WERI-Rb-1 (cell line): ENCODE results near the gene IRS2.

Source experiments
- DNase-seq: peaks from one replicate; pipeline ENCODE4 v3.0.0-alpha.2; 2020
- H3K27ac ChIP-seq: fragments of 250-450 bp; sonication (Bioruptor Pico); 2 replicates; pipeline ENCODE4 v1.5.1; 2020; ENCODE audit warnings: mild to moderate bottlenecking, moderate library complexity
- H3K27me3 ChIP-seq: fragments of 250-450 bp; sonication (Bioruptor Pico); 2 replicates; pipeline ENCODE4 v1.5.1; 2021; ENCODE audit warnings: mild to moderate bottlenecking, low read depth, moderate library complexity; ENCODE audit not compliant: insufficient read depth, severe bottlenecking
- H3K36me3 ChIP-seq: fragments of 250-450 bp; sonication (Bioruptor Pico); 2 replicates; pipeline ENCODE4 v1.5.1; 2020; ENCODE audit warnings: mild to moderate bottlenecking, moderate library complexity
- H3K4me3 ChIP-seq: 2 replicates; pipeline ENCODE4 v1.5.1; 2011; ENCODE audit warnings: low read depth, mild to moderate bottlenecking, control low read depth, low read length
- H3K9me3 ChIP-seq: fragments of 250-450 bp; sonication (Bioruptor Pico); 2 replicates; pipeline ENCODE4 v1.5.1; 2021; ENCODE audit warnings: mild to moderate bottlenecking, moderate library complexity; ENCODE audit not compliant: severe bottlenecking
- TF ChIP-seq, protein P1 (sequence below): IDR thresholded peaks from 2 replicates; pipeline ENCODE4 v1.5.1; 2011; ENCODE audit warnings: low read depth, mild to moderate bottlenecking, control low read depth, inconsistent platforms, low read length

IRS2 gene

DNA sequence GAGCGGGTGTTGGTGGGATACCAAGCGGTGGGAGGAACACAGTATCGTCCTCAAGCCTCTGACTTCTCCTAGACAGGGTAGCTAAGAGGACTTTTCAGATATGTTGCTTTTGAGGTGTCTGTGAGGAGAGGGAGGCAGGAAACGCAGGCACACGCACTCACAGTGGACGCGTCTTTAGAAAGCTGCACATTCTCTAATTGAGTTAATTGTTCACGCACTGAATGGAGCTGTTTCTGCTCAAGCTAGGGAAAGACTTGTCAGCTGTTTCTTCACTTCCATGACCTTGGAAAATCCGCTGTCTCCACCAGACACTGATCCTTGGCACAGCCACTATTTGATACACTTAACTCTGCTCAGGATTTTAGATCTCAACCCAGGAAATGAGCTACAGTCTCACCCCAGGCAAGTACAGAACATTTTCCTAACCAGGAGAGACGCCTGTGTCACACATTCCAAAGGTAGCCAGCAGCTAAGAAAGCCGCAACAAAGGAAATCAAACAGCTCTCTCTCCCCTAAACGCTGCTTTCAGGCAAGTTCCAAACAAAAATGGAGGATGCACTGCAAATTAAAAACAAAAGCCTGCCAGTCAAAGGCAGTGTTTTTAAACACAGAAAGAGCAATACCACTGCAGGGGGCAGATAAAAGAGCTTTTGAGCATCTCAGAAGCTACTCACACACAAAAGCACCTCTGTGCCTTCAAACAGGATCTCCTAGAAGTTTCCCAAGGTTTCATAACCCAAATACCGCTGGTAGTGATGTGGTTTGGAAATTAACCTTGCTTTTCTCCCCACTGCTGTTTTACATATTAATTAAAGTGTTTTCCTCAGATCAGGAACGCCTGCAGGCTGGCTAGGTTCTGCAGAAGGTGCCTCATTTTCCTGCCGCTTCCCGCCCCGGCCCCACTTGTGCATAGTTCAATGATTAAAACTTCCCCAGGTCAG is 57.3 kb downstream of the IRS2 start:
- no peaks in the 10 kb centered on the region for H3K27me3 ChIP-seq
- TF ChIP-seq, protein P1, sequence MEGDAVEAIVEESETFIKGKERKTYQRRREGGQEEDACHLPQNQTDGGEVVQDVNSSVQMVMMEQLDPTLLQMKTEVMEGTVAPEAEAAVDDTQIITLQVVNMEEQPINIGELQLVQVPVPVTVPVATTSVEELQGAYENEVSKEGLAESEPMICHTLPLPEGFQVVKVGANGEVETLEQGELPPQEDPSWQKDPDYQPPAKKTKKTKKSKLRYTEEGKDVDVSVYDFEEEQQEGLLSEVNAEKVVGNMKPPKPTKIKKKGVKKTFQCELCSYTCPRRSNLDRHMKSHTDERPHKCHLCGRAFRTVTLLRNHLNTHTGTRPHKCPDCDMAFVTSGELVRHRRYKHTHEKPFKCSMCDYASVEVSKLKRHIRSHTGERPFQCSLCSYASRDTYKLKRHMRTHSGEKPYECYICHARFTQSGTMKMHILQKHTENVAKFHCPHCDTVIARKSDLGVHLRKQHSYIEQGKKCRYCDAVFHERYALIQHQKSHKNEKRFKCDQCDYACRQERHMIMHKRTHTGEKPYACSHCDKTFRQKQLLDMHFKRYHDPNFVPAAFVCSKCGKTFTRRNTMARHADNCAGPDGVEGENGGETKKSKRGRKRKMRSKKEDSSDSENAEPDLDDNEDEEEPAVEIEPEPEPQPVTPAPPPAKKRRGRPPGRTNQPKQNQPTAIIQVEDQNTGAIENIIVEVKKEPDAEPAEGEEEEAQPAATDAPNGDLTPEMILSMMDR, result no peak
- no peak overlapping the region for H3K4me3 ChIP-seq
- no peak for DNase-seq
- H3K27ac ChIP-seq, result no peak overlapping the region
- peaks cover 10% of the 10 kb centered on the region for H3K9me3 ChIP-seq
- H3K36me3 ChIP-seq, result no peaks in the 10 kb centered on the region

DNA sequence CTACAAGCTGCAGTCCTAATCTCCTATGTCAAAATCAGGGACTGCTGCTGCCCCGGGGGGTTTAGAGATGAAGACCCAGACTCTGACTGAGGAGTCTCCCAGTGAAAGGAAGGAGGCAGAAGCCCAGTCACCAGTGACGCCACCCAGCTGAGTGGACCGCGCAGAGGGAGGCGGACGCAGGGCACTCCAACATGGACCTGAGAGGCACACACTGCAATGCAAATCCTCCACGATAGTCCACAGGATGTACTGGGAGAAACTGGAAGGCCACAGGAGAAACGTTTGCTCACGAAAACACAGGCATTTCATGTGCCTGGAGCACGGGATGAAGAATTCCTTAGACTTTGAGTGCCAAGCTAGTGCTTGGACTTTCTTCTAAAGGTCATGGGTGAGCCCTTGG is 58.3 kb downstream of the IRS2 start:
- Histone ChIP-seq H3K4me3 (no peak overlapping the region), H3K36me3 (no peaks in the 10 kb centered on the region), H3K27ac (no peak overlapping the region), H3K9me3 (peaks cover 9% of the 10 kb centered on the region), H3K27me3 (no peaks in the 10 kb centered on the region)
- no peak for DNase-seq
- TF ChIP-seq, protein P1, result no peak

DNA sequence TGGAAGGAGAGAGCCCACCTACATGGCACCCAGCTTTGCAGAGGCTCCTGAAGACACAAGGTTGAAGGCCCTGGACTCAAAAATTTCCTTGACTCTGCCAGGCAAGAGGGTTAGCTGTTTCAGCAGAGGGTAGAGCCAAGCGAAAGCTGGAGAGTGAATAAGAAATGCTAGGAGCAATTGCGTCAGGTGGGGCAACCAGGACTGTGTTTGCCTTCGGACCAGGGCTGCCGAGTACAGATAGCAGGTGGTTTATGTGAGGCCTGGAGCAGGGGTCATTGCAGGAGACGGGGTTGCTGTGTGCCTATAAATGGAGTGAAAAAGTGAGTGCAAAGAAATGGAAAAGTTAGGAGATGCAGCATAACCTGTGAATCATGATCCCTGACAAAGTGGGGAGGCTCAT is 59.1 kb downstream of the IRS2 start:
- Histone ChIP-seq H3K27me3 (no peaks in the 10 kb centered on the region), H3K4me3 (no peak overlapping the region), H3K9me3 (peaks cover 5% of the 10 kb centered on the region), H3K36me3 (no peaks in the 10 kb centered on the region), H3K27ac (no peak overlapping the region)
- no peak for DNase-seq
- TF ChIP-seq, protein P1, result no peak

DNA sequence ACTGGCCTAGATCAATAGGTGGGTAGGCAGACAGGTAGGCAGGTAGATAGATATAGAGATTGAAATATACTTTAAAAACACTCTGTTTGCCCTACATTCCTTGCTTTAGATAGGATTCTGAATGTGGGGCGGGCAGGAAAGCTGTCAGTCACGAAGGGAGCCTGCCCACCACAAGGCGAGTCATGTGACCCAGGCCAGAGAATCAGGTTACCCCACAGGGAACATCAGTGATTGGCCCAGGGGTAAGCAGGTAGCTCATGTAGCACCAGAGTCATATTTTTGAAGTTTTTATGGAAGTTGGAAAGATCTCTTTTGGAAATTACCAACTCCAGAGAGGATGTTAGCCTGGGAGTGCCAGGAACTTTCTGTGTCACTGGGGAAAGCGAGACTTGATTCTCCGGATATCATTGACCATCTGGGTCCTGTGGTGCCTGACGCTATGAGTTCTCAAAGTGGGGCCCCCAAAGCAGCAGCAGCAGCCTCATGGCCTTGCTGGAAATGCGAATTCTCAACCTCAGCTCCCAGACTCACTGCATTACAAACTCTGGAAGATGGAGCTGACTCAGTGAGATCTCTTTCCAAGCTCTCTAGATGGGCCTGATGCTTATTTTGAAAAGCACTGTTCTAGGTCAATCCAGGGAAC is 60.3 kb downstream of the IRS2 start:
- no peak overlapping the region for H3K27ac ChIP-seq
- H3K36me3 ChIP-seq, result no peaks in the 10 kb centered on the region
- TF ChIP-seq, protein P1, result no peak
- no peaks in the 10 kb centered on the region for H3K9me3 ChIP-seq
- DNase-seq, result no peak
- no peaks in the 10 kb centered on the region for H3K27me3 ChIP-seq
- no peak overlapping the region for H3K4me3 ChIP-seq

- Histone ChIP-seq H3K4me3 (no peak overlapping the region), H3K9me3 (no peaks in the 10 kb centered on the region), H3K27ac (no peak overlapping the region), H3K36me3 (no peaks in the 10 kb centered on the region), H3K27me3 (no peaks in the 10 kb centered on the region)
- TF ChIP-seq, protein P1, result no peak
- DNase-seq, result no peak
Observed at GRCh38 chr13:109725297-109725696, 61.1 kb downstream of the IRS2 start.
